Thymus (tissue), 11 donors: ENCODE results near the gene ANKRD28. TPM values are rescaled to one million over a fixed set of nuclear protein-coding genes. Genes with fewer than 3 reads are reported as not detected.
A peak's percentile ranks its signal among the peaks of the same experiment; 100 is the strongest.

Source experiments
- DNase-seq, 9 donors: peaks; one replicate each; pipeline ENCODE4 v3.0.0-alpha.2; 2013; ENCODE audit warnings: low spot score in 9 of 9, low read depth in 6 of 9, missing footprints in 1 of 9
- H3K27ac ChIP-seq, 2 donors: one replicate each; pipeline ENCODE4 v1.5.1; 2013; ENCODE audit warnings: control low read depth in 1 of 2, low read depth in 1 of 2, low read length in 1 of 2, mild to moderate bottlenecking in 1 of 2, moderate library complexity in 1 of 2
- H3K27me3 ChIP-seq, 2 donors: one replicate each; pipeline ENCODE4 v1.5.1; 2013; ENCODE audit warnings: low read length in 1 of 2; ENCODE audit not compliant: control insufficient read depth in 2 of 2, insufficient read depth in 1 of 2
- H3K36me3 ChIP-seq, 2 donors: one replicate each; pipeline ENCODE4 v1.5.1; 2013; ENCODE audit warnings: low read length in 1 of 2, mild to moderate bottlenecking in 1 of 2, moderate library complexity in 1 of 2; ENCODE audit not compliant: control insufficient read depth in 2 of 2, insufficient read depth in 2 of 2
- H3K4me1 ChIP-seq, 2 donors: one replicate each; pipeline ENCODE4 v1.5.1; 2013; ENCODE audit warnings: low read length in 2 of 2; ENCODE audit not compliant: control insufficient read depth in 2 of 2, insufficient read depth in 2 of 2
- H3K4me3 ChIP-seq, 2 donors: one replicate each; pipeline ENCODE4 v1.5.1; 2013; ENCODE audit warnings: low read length in 2 of 2, control low read depth in 1 of 2, mild to moderate bottlenecking in 1 of 2
- H3K9me3 ChIP-seq, 2 donors: one replicate each; pipeline ENCODE4 v1.5.1; 2013; ENCODE audit warnings: low read length in 1 of 2, mild to moderate bottlenecking in 1 of 2; ENCODE audit not compliant: control insufficient read depth in 2 of 2, insufficient read depth in 1 of 2
- WGBS: extraction: QIAGEN DNeasy Blood & Tissue Kit; methylation state at CpG from one replicate; pipeline ENCODE4 v1.1.7; 2013; 5-methylcytosine and 5-hydroxymethylcytosine counted together
- polyA plus RNA-seq: library from polyadenylated mRNA; stranded (reverse); fragments of 200-250 nt; gene quantifications from one replicate; pipeline ENCODE4 v1.2.3, GENCODE V29; 2013
- total RNA-seq: library from RNA; stranded (reverse); fragments of 120-200 nt; gene quantifications from one replicate; pipeline ENCODE4 v1.2.4, GENCODE V29; 2013
- donor health status: healthy.

ANKRD28 gene
- total and polyA plus RNA-seq, 2 donors: 26.5 to 27.1 TPM

DNA sequence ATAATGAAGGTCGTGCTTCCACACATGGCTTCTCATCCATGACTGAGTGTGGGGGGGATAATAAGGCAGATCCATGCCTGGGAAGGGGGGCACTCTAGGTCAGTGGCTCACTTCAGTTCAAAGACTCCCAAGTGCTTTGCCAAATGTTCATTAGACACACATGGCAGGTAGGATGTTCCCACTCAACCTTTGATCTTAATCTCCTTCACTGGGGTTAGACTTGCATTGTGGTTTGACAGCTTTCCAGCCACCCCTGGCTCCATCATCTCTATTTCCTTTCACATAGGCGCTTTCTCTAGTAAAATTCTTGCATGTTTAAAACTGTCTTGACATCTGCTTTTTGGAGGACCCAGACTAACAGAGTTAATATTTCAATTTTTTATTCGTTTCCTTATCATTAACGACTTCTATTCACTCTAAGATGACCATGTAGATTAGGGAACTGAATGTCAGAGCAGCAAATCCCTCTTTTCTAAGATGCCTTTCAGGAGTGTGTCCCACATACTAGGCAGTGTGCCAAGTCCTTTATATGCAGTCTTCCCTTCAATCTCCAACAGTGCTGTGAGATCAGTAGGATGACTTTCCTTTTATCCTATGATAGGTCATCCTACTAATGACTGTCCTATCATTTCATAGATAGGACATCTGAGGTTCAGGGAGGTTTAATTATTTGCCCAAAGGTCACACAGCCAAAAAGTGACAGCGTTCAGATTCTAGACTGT, 138.4 kb downstream of the ANKRD28 start:
- Histone ChIP-seq H3K9me3 (peaks cover 0 to 31% of the 10 kb centered on the region in 2 donors), H3K27ac (no peak overlapping the region), H3K4me3 (no peak overlapping the region), H3K27me3 (no peaks in the 10 kb centered on the region), H3K36me3 (no peaks in the 10 kb centered on the region), H3K4me1 (no peaks in the 10 kb centered on the region)
- 70% methylated on average over 5 of the region's 5 CpGs for WGBS
- DNase-seq: peak in 1 of 9 donors; percentile 22

DNA sequence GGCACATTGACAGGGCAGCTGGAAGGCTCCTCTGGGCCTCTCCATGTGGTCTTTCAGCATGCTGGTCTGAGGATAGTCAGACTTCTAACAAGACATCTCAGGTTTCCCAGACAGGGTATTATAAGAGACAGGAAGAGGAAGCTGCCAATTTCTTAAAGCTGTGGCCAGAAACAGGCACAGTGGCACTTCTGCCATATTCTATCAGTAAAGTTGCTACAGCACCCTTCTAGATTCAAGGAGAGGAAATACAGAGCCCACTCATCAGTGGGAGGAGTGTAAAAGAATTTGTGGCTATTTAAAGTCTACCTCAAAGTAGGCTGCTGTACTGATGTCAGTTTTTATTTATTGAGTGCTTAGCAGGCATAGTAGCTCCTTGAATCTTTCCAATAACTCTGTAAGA, 140.8 kb downstream of the ANKRD28 start:
- no peaks in the 10 kb centered on the region for H3K36me3 ChIP-seq
- no peak overlapping the region for H3K27ac ChIP-seq
- peaks cover 0 to 31% of the 10 kb centered on the region in 2 donors for H3K9me3 ChIP-seq
- H3K4me3 ChIP-seq: no peak overlapping the region
- no peaks in the 10 kb centered on the region for H3K4me1 ChIP-seq
- no peak for DNase-seq
- H3K27me3 ChIP-seq: peaks cover 3 to 7% of the 10 kb centered on the region in 2 donors

DNA sequence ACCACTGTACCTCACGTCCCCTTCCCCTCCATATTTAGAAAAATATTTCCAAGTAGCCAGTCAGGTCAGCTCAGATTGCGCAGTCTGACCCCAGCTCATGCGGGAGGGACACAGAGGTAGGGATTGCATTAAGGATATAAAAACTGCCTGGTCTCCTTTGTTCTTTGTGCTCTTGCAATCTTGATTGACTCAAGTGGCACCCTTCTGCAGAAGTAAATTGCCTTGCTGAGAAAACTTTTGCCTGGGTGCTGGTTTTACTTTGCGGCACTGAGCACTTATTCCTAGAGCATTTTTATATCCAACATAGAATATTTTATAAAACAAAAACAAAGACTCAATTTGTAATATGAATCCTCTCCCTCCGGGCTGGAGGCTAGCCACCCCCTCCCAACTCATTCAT, 141.4 kb downstream of the ANKRD28 start:
- Histone ChIP-seq H3K4me1 (no peaks in the 10 kb centered on the region), H3K27ac (no peak overlapping the region), H3K9me3 (peaks cover 0 to 33% of the 10 kb centered on the region in 2 donors), H3K4me3 (no peak overlapping the region), H3K36me3 (no peaks in the 10 kb centered on the region), H3K27me3 (peaks cover 5 to 13% of the 10 kb centered on the region in 2 donors)
- WGBS: 95% methylated on average over 5 of the region's 5 CpGs
- DNase-seq: no peak

DNA sequence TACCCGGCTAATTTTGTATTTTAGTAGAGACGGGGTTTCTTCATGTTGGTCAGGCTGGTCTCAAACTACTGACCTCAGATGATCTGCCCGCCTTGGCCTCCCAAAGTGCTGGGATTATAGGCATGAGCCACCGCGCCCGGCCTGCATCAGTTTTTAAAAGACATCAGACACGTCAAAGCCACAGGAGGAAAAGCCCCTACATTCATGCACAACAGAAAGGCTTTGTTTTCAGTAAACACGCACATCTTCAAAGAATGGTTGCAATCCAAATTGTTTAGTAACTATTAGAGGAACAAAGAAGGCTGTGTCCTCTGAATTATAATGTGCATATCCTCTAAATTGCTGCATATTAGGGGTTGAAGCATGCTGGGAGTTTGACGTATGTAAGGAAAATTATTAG, 142.9 kb downstream of the ANKRD28 start:
- Histone ChIP-seq H3K9me3 (peaks cover 0 to 33% of the 10 kb centered on the region in 2 donors), H3K27me3 (peaks cover 8 to 26% of the 10 kb centered on the region in 2 donors), H3K27ac (no peak overlapping the region), H3K4me3 (no peak overlapping the region), H3K36me3 (no peaks in the 10 kb centered on the region), H3K4me1 (no peaks in the 10 kb centered on the region)
- WGBS: 97% methylated on average over 9 of the region's 9 CpGs
- DNase-seq: no peak

DNA sequence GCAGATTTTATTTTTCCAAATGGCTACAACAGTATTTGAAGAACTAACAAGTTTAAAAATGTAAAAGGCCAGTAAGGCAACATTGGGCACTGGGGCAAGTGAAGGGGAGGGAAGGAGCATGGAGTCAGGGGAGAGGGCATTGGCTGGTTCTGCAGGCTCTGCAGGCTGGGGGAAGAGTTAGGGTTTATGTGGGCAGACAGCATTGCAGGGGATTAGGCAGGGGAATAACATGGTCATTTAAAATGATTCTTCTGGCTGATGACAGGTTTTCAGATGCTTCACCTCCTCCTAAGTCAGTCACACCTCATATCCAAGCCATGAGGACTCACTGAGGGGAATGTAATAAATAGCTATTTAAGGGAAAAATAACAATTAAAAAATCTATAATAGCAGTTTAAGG, 143.7 kb downstream of the ANKRD28 start:
- no peak overlapping the region for H3K27ac ChIP-seq
- no peaks in the 10 kb centered on the region for H3K36me3 ChIP-seq
- DNase-seq: no peak
- H3K4me3 ChIP-seq: no peak overlapping the region
- peaks cover 0 to 37% of the 10 kb centered on the region in 2 donors for H3K9me3 ChIP-seq
- peaks cover 0 to under 1% of the 10 kb centered on the region in 2 donors for H3K4me1 ChIP-seq
- peaks cover 16 to 34% of the 10 kb centered on the region in 2 donors for H3K27me3 ChIP-seq

DNA sequence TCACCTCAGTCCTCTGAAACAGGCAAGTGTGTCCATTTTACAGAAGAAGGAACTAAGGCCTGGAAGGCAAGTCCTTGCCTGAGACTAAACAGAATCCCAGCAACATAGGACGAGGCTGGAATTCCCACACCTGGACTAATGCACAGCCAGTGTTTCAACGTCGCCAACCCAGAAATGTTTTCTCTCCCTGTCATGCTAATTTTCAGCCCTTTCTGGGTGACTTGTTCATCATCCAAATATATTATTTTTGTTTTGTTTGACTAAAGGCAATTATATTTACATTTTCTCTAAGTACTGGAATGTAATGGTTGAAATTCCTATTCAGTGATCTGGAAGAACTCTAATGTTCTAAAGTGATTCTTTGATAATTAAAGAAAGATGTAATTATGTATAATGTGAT, 144.5 kb downstream of the ANKRD28 start:
- no peak for DNase-seq
- Histone ChIP-seq H3K4me3 (no peak overlapping the region), H3K4me1 (peaks cover 1 to 9% of the 10 kb centered on the region in 2 donors), H3K36me3 (no peaks in the 10 kb centered on the region), H3K27ac (no peak overlapping the region), H3K27me3 (peaks cover 22 to 38% of the 10 kb centered on the region in 2 donors), H3K9me3 (peaks cover 0 to 39% of the 10 kb centered on the region in 2 donors)
- over 99% methylated on average over 3 of the region's 3 CpGs for WGBS

DNA sequence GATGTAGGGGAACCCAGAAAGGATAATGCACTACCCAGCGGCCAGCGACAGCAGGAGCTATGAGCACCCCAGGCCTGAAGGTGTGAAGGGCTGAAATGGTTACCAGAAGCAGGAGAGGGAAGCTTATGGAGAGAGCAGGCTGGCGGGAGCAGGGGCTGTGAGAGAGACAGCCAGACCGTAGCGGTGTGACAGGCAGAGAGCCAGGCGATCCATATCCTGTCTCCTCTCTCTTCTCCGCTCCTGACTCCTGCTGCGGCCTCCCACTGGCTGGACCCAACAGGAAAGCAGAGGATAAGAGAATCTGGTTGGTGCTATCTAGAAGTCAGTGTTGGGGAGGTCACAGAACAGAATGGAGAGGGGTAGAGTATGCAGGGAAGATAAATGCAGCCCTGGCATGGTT, 146.4 kb downstream of the ANKRD28 start:
- Histone ChIP-seq H3K36me3 (no peaks in the 10 kb centered on the region), H3K27me3 (peaks cover 26 to 45% of the 10 kb centered on the region in 2 donors), H3K9me3 (peaks cover 0 to 22% of the 10 kb centered on the region in 2 donors), H3K4me1 (peaks cover 15 to 26% of the 10 kb centered on the region in 2 donors), H3K27ac (no peak overlapping the region), H3K4me3 (no peak overlapping the region)
- DNase-seq: no peak
- WGBS: 93% methylated on average over 8 of the region's 8 CpGs

DNA sequence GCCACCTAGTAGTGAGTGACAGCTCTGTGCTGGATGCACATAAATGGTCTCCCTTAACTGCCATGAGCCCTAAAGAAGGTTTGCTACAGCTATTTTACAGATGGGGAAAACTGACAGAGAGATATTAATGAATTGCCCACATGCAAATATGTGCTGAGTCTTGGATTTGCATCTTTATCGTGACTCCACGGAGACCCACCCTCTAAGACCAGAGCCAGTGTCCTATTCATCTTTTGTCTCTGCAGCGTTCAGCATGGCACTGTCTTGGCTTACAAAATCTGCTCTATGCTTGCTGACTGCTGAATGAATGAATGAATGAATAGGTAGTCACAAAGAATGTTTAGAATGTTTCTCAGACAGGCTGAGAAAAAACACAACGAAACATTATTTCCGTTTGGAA, 147.9 kb downstream of the ANKRD28 start:
- Histone ChIP-seq H3K27me3 (peaks cover 37 to 58% of the 10 kb centered on the region in 2 donors), H3K9me3 (peaks cover 0 to 10% of the 10 kb centered on the region in 2 donors), H3K27ac (no peak overlapping the region), H3K36me3 (no peaks in the 10 kb centered on the region), H3K4me1 (peaks cover 15 to 26% of the 10 kb centered on the region in 2 donors), H3K4me3 (no peak overlapping the region)
- 97% methylated on average over 5 of the region's 5 CpGs for WGBS
- DNase-seq: no peak

DNA sequence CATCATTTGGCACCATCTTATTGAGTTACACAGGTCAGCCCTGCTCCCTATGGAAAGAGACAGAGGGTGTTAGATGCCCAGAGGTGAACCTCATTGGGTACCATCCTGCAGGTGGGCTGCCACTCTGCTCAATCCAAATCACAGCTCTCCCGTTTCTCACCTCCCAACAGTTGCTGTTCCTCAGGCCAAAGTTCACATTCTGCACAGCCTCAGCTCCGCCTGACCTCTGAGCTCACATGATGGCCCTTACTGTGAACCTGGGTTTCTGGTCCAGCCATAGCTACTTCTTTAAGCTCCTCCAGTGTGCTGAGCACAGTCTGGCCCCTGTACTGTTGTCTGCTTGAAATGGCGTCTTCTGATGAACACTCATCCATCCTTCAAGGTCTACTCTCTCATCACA, 148.4 kb downstream of the ANKRD28 start:
- Histone ChIP-seq H3K4me1 (peaks cover 15 to 26% of the 10 kb centered on the region in 2 donors), H3K4me3 (no peak overlapping the region), H3K27me3 (peaks cover 37 to 59% of the 10 kb centered on the region in 2 donors), H3K36me3 (no peaks in the 10 kb centered on the region), H3K9me3 (peaks cover 0 to 10% of the 10 kb centered on the region in 2 donors), H3K27ac (no peak overlapping the region)
- 99% methylated on average over 3 of the region's 3 CpGs for WGBS
- DNase-seq: no peak
